ENCODE data around the gene CDKN1B.

CDKN1B gene

DNA sequence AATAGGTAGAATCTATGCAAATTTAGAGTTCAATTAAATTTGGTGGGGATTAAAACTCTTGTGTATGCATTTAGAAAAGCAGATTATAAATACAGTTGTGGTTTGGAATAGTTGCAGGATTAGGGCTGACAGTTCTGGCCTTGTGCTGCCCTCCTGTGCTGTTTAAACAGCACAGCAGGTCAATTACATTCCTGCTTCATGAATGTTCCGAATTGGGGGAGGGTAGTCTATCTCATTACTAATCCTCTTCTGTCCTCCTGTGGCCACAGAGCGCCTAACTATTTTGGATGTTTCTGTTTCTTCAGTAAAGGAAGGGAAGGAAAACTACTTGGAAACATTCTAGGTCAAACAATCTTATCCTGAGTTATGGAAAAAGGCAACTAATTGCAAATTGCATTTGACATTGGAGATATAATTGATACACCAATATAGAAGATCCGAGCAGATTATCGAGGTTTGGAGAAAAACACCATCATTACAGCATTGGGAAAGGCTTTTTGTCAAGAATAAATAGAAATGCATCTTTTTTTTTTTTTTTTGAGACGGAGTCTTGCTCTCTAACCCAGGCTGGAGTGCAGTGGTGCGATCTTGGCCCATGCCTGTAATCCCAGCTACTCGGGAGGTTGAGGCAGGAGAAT, 12.5 kb upstream of the CDKN1B start:
- no peak for TF ChIP-seq POLR2A (IDR thresholded peaks at IDR 0.05; ENCODE audit: extremely low read depth, insufficient read length)
- TF ChIP-seq, protein P1, sequence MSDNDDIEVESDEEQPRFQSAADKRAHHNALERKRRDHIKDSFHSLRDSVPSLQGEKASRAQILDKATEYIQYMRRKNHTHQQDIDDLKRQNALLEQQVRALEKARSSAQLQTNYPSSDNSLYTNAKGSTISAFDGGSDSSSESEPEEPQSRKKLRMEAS (IDR thresholded peaks at IDR 0.05; ENCODE audit: low read depth, low read length) = 0 out of 2 replicates have a peak, but pooled peaks have one; percentile 37
- TF ChIP-seq, protein P2, sequence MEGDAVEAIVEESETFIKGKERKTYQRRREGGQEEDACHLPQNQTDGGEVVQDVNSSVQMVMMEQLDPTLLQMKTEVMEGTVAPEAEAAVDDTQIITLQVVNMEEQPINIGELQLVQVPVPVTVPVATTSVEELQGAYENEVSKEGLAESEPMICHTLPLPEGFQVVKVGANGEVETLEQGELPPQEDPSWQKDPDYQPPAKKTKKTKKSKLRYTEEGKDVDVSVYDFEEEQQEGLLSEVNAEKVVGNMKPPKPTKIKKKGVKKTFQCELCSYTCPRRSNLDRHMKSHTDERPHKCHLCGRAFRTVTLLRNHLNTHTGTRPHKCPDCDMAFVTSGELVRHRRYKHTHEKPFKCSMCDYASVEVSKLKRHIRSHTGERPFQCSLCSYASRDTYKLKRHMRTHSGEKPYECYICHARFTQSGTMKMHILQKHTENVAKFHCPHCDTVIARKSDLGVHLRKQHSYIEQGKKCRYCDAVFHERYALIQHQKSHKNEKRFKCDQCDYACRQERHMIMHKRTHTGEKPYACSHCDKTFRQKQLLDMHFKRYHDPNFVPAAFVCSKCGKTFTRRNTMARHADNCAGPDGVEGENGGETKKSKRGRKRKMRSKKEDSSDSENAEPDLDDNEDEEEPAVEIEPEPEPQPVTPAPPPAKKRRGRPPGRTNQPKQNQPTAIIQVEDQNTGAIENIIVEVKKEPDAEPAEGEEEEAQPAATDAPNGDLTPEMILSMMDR (IDR thresholded peaks at IDR 0.05; ENCODE audit: low read depth, low read length) = peak; percentile 74
- peak; percentile 51 for TF ChIP-seq MYC (IDR thresholded peaks at IDR 0.05; ENCODE audit: low read depth, low read length)
- DNase-seq (ENCODE audit: low read depth) = peak; percentile 86
- no peak overlapping the region for H3K4me3 ChIP-seq (ENCODE audit: low read depth, low read length)

DNA sequence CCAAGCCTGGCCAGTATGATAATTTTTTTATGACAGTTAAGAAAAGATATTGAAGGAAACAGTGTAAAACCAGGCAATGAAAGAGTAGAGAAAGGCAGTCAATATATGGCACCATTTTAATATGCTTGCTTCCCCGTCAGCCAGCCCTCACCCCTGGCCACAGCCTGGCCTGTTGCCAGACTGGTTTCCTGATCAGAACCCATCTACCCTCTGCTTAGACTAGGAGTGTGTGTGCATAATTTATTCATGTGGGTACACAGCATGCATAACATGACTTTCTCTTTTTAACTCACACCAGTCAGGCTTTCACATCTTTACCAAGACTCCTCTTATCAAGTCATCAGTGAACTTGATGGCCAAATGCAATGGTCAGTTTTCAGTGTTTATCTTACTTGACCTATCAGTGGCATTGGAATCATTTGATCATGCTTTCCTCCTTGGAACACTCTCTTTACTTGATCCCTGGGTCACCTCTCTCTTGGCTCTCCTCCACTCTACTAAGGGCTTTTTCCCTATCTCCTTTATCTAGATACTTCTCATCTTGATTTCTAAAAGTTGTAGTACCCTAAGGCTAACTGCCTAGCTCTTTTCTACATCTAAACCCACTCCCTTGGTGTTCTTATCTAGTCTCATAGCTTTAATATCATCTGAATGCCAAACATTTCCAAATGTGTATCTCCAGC, 11.2 kb upstream of the CDKN1B start:
- DNase-seq (ENCODE audit: low read depth) = no peak
- H3K4me3 ChIP-seq (ENCODE audit: low read depth, low read length) = no peak overlapping the region

DNA sequence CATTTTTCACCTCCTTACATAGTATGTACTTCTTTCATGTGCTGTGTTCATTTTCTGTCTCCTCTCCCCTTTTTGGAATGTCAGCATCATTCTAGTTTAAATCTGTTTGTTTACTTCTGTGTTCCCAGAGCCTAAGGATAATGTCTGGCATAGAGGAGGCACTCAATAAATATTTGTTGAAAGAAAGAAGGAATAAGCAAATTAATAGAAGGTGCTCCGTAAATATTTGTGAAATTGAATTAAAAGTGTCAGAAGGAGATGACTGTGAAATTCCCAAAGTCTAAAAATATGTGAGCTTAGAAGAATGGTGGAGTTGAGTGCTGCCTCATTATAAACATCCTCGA, 3.3 kb upstream of the CDKN1B start:
- H3K4me3 ChIP-seq (ENCODE audit: low read depth, low read length) = no peak overlapping the region
- TF ChIP-seq MYC (IDR thresholded peaks at IDR 0.05; ENCODE audit: low read depth, low read length) (no peak), POLR2A (IDR thresholded peaks at IDR 0.05; ENCODE audit: extremely low read depth, insufficient read length) (no peak)
- TF ChIP-seq, protein P2 (IDR thresholded peaks at IDR 0.05; ENCODE audit: low read depth, low read length) = no peak
- TF ChIP-seq, protein P1 (IDR thresholded peaks at IDR 0.05; ENCODE audit: low read depth, low read length) = no peak
- DNase-seq (ENCODE audit: low read depth) = no peak

More for the DNA sequence above, 11.2 kb upstream of the CDKN1B start:
- TF ChIP-seq, protein P2 (IDR thresholded peaks at IDR 0.05; ENCODE audit: low read depth, low read length) = no peak

DNA sequence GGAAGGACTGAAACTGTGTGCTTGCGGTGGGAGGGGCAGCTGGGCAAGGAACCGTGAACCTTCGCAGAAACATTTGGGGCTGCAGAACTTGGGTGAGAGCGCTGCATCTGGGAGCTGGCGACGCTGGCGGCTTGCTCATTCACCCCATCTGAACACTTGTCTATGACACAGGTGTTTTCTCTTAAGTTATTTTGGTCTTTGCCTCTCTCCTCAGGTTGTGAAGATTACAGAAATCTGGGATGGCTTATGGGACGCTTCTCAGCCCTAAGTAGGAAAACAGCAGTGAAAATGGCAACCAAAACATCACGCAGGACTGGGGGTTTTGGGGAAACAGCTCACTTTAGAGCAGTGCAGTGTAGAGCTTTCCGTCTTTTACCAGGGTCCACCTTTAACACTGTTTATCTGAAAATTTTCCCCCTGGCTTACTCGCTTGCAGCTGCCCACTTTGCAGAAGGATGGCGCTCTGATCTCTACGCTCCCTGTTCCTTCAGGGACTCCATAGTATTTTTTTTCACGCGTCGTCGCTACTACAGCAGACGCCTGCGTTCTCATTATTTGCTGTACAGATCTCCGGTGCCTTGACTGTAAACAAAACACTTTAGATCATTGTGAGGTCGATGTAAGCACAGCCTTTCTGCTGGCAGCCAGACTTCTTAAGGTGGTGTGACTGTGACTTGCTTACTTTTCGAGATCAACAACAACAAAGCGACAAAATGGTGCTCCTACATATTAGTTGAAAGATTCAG, 2.7 kb upstream of the CDKN1B start:
- H3K4me3 ChIP-seq (ENCODE audit: low read depth, low read length) = peak overlapping the region; percentile 96
- peak; percentile 31 for DNase-seq (ENCODE audit: low read depth)
- TF ChIP-seq, protein P2 (IDR thresholded peaks at IDR 0.05; ENCODE audit: low read depth, low read length) = no peak
- no peak for TF ChIP-seq MYC (IDR thresholded peaks at IDR 0.05; ENCODE audit: low read depth, low read length)
- TF ChIP-seq POLR2A (IDR thresholded peaks at IDR 0.05; ENCODE audit: extremely low read depth, insufficient read length) = no peak
- TF ChIP-seq, protein P1 (IDR thresholded peaks at IDR 0.05; ENCODE audit: low read depth, low read length) = no peak

DNA sequence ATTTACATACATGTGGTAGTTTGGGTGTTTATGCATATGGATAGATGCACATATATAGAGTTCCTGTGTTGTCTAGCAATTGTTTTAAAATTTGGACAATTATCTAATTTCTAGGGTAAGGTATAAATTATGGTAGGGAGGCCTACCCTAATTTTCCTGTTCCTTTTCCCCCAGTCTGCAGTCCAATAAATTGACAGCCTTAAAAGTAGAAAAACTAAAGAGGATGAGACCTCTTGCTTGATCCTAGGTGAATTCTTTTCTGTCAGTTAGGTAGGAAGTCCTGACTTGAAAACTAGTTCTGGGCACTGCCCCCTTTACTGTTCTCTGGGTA, 2.1 kb upstream of the CDKN1B start:
- TF ChIP-seq MYC (IDR thresholded peaks at IDR 0.05; ENCODE audit: low read depth, low read length) (no peak), POLR2A (IDR thresholded peaks at IDR 0.05; ENCODE audit: extremely low read depth, insufficient read length) (no peak)
- TF ChIP-seq, protein P1 (IDR thresholded peaks at IDR 0.05; ENCODE audit: low read depth, low read length) = no peak
- TF ChIP-seq, protein P2 (IDR thresholded peaks at IDR 0.05; ENCODE audit: low read depth, low read length) = no peak
- no peak for DNase-seq (ENCODE audit: low read depth)
- peak overlapping the region; percentile 96 for H3K4me3 ChIP-seq (ENCODE audit: low read depth, low read length)
